Superior temporal gyrus (tissue), 1 donor: ENCODE results near the gene PRICKLE4.
"Not testable (repeated sequence)": the region's sequence is repeated elsewhere in the genome, so short reads cannot be mapped to it uniquely, and the experiment has no call there.

Source experiments
- DNase-seq: peaks from one replicate; pipeline ENCODE4 v3.0.0-alpha.2; 2016; ENCODE audit errors: extremely low spot score

Gene PRICKLE4

GRCh38 chr6:41744236-41744787 lies 36.3 kb upstream of the PRICKLE4 start:
- no peak for DNase-seq

GRCh38 chr6:41746107-41746506 lies 34.5 kb upstream of the PRICKLE4 start:
- no peak for DNase-seq

DNA sequence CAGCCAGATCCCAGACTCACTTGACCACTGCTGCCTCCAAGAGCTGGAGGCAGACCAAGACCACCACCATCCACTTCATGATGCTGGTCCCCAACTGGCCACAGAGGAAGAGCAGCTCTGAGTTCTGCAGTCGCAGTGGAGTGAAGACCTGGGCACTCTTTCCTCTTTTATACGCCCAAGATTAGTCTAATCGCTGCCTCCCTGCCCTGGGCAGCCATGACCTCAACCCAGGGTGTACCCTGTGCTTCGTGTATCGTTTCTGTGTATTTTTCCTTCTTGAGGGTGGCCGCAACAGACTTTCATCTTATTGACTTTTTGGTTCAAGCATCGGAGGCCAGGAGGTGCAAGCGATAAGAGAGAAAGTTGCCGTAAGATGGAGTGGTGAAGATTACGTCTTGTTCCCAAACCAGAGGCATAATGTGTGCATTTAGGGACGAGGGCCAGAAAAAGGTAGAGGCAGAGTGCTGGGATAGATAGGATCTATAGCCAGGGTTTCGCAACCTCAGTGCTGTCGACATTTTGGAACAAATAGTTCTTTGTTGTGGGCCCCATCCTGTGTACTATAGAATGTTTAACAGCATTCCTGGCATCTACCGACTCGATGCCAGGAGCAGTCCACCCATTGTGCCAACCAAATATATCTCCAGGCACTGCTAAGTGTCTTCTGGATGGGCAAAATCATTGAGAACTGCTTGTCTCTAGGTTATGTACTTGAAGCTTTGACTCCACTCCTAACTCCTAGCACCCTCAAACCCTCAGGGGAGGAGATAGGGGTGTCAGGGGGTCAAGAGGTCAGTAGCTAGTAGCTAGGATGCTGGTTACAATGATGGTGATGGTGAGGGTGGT lies 33.1 kb upstream of the PRICKLE4 start, which contains the start of gene PGC:
PGC (minus strand) TSS at position 142 of the 846 bp plus-strand sequence; CDS start at position 79, 63 bp downstream.
- DNase-seq = no peak

- no peak for DNase-seq
Measured at GRCh38 chr6:41748102-41748477, 32.5 kb upstream of the PRICKLE4 start.

GRCh38 chr6:41748542-41748941 lies 32.0 kb upstream of the PRICKLE4 start:
- no peak for DNase-seq

GRCh38 chr6:41750374-41750773 lies 30.2 kb upstream of the PRICKLE4 start:
- no peak for DNase-seq

DNA sequence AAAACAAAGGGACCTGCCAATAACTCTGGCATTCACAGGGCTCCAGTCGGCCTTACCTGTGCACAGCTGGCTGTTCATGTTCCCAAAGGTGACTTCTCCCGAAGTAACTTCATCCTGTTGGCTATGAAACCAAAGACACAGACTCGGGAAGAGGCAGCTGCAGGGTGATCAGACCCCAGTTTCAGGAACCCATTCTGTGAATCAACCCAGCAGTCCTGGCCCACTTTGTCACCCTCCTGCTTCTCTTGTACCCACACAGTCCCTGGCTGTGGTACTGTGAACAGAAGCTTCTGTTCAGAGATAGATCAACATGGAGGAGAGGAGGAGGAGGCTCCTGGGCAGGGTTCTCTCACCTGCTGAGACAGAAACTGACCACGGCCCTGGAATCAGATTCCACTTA lies 24.7 kb upstream of the PRICKLE4 start:
- DNase-seq = no peak

GRCh38 chr6:41756354-41756753 lies 24.2 kb upstream of the PRICKLE4 start:
- DNase-seq = no peak

DNA sequence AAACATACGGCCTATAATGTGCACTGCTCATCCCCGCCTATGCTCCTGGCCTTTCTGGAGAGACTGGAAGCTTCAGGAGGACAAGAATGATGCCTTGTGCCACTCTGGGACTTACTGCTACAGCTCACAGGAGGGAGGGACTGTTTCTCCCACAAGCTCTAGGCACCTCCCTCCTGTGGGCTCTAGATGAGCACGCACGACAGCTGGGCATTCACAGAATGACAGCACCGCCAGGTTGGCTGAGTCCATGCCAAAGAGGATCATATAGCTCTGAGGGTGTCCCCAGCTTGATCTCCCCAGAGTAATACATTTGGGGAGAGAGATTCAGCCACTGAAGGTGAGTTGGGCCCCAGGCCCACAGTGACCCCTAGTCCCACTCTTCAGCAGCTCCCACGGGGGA lies 23.3 kb upstream of the PRICKLE4 start:
- no peak for DNase-seq

- no peak for DNase-seq
Measured at GRCh38 chr6:41757931-41758640, 22.5 kb upstream of the PRICKLE4 start.

- no peak for DNase-seq
Measured at GRCh38 chr6:41758641-41759035, 21.9 kb upstream of the PRICKLE4 start.

- DNase-seq = no peak
Measured at GRCh38 chr6:41759106-41759904, 21.3 kb upstream of the PRICKLE4 start.

DNA sequence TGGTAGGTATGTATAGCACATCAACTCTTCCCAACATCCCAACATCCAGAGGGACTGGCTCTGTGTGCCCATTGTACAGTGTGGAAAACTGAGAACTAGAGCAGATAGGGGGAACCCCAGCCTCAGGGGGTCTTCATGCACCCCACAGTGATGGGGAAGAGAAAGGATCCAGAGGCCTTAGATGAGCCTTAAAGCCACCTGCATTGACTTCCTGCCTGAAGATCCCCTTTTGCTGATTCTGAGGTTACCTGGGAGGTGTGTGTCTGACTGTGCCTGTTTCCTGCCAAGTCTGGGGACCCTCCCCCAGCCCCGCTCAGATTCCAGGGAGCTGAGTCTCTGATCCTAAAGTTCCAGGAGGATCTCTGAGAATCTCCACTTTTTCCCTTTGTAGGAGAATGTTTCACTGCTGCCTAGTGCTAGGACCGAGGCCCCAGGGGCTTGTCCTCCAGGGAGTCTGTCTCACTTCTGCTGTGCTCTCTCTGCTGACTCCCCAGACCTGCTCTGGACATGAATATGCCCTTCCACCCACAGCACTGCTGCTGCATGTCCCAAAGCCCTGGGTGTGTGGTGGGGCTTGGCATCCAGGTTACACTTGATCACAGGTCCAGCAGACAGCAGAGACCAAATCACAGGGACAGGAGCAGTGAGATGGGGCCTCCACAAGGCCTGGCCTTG lies 20.5 kb upstream of the PRICKLE4 start:
- no peak for DNase-seq

DNA sequence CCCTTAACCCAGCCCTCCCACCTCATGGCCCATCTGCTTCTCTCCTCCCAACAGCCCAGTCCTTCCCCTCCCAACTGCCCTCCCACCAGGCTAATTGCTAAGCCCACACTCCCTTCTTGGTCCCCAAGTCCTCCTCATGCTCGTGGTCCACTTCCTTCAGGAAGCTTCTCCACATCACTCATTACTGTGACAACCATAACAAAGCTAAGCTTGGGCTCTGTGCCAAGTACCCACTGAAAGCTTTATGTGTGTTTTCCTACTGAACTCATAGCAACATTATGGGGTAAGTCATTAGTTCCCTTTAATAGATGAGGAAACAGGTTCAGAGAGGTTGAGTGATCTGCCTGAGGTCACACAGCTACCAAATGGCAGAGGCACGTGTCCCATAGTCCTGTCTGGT lies 17.1 kb upstream of the PRICKLE4 start:
- no peak for DNase-seq

DNA sequence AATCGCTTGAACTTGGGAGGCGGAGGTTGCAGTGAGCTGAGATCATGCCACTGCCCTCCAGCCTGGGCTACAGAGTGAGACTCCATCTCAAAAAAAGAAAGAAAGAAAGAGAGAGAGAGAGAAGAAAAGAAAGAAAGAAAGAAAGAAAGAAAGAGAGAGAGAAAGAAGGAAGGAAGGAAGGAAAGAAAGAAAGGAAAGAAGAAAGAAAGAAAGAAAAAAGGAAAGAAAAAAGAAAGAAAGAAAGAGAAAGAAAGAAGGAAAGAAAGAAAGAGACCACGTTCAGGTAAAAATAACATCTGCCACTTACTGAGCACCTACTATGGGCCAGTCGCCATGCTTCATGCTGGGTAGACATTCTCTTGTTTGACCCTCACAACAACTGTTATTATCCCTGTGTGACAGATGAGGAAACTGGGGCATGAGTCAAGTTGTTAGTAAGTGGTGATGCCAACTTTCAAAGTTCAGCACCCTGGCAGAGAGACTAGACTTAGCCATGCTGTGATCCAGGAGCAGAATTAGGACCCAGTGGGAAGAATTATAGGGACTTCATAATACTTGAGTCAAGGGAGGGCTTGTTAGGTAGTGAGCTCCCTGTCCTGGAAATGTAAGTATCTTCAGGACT lies 14.4 kb upstream of the PRICKLE4 start:
- DNase-seq = not testable (repeated sequence)

GRCh38 chr6:41767112-41767833 lies 13.3 kb upstream of the PRICKLE4 start:
- no peak for DNase-seq

DNA sequence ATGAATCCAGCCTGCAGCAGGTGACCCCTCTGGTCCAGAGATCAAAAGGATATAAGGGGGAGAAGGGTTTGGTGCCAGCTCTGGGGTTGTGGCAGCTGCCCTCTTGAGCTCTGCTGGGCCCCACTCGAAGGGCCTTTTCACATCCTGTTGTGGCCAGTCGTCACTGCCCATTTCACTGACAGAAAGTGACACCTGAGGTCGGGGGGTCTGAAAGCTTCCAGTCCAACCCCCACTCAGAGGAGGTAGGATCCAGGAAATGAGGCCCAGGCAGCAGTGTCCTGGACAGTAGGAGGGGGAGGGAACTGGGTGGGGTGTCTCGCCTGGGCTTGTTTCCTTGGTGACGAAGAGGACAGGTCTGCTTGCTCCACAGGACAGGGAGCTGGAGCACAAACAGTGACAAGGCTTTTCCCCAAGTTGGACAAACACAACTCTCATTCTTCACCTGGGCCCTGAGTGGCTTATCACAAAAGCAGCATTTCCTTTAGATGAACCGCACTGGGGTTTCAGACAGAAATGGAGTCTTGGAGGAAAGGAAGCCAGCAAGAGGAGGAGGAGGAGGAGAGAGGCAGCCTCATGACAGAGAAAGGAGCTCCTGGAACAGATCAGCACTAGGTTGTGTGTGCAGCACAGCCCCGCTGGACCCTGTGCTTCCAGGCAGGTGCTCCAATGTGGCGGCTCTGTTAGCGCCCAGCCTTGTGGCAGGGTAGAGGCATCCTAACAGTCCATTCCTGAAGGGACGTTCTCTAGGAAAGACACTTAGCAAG lies 11.9 kb upstream of the PRICKLE4 start:
- no peak for DNase-seq

DNA sequence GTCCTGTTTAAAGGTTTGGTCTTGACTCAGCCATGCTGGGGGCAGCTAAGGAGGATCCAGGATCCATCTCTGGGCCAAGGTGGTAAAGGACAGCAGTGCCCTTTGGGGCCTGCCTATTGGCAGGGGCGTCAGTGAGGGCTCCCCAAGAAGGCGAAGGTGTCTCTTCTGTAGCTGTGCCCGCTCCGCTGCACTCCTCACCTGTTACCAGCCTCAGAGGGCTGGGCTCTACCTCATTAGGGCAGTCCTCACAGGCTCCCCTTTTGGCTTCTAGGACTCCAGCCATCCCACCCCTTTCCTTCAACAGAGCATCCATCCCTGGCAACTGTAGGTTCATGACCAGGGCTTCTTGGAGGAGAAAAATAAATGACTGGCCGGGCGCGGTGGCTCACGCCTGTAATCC lies 11.2 kb upstream of the PRICKLE4 start:
- DNase-seq = no peak

GRCh38 chr6:41770381-41771057 lies 10.1 kb upstream of the PRICKLE4 start:
- no peak for DNase-seq
